Kidney epithelial cell (primary cell): ENCODE results near the gene HES2. TPM values are rescaled to one million over a fixed set of nuclear protein-coding genes. Genes with fewer than 3 reads are reported as not detected.

Source experiments
- DNase-seq: peaks from one replicate; pipeline ENCODE4 v3.0.0-alpha.2; 2010; ENCODE audit warnings: low read depth
- H3K27me3 ChIP-seq: 2 replicates; pipeline ENCODE4 v1.6.0; 2011; ENCODE audit warnings: low read length; ENCODE audit not compliant: control insufficient read depth, insufficient read depth
- H3K36me3 ChIP-seq: 2 replicates; pipeline ENCODE4 v1.5.1; 2011; ENCODE audit warnings: low read length; ENCODE audit not compliant: control insufficient read depth, insufficient read depth
- H3K4me3 ChIP-seq: 2 replicates; pipeline ENCODE4 v1.5.1; 2011; ENCODE audit warnings: low read depth, mild to moderate bottlenecking, control low read depth, low read length
- total RNA-seq: library from RNA; depleted of rRNA; stranded (reverse); fragments of >200 nt; gene quantifications from 2 replicates; pipeline ENCODE4 v1.2.3, GENCODE V29; 2015
- TF ChIP-seq, protein P1 (sequence below): IDR thresholded peaks from 2 replicates; pipeline ENCODE4 v1.5.1; 2011; ENCODE audit warnings: mild to moderate bottlenecking, moderate library complexity, low read length, control low read depth, inconsistent platforms; ENCODE audit not compliant: insufficient read depth, poor library complexity, severe bottlenecking

HES2 gene
- total RNA-seq, 1 donor from 2014 or later, result 15.9 TPM

DNA sequence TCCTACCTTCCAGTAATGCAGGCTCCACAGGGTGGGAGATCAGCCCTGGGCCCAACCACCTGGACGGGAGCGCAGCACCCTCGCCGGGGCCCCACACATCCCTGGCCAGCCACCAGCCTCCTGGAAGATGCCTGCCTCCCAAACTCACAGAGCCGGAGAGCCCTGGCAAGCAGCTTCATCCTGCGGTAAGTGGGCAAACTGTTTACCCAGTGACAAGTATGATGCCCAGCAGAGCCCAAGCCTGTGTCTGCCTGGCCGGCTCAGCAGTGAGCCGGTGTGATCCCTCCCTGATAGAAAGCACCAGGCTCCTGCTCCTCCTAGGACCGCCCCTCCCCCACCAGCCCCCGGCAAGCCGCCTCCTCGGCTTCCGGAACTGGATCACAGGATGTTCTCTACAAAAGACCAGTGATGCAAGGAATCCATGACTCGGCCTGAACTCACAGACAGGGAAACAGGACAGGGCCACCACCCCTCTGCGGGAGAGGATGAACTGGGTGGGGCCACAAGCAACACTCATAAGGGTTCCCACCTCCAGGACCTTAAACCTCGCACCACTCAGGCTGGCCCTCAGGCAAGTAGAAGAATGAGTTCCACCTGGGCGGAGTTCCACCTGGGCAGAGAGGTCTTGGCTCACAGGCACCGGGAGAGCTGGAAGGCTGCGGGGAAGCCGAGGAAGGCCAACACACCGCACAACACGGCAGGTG lies 34.1 kb downstream of the HES2 start:
- DNase-seq, result peak; percentile 71
- peak overlapping the region; percentile 16 for H3K4me3 ChIP-seq
- H3K36me3 ChIP-seq, result no peaks in the 10 kb centered on the region
- TF ChIP-seq, protein P1, sequence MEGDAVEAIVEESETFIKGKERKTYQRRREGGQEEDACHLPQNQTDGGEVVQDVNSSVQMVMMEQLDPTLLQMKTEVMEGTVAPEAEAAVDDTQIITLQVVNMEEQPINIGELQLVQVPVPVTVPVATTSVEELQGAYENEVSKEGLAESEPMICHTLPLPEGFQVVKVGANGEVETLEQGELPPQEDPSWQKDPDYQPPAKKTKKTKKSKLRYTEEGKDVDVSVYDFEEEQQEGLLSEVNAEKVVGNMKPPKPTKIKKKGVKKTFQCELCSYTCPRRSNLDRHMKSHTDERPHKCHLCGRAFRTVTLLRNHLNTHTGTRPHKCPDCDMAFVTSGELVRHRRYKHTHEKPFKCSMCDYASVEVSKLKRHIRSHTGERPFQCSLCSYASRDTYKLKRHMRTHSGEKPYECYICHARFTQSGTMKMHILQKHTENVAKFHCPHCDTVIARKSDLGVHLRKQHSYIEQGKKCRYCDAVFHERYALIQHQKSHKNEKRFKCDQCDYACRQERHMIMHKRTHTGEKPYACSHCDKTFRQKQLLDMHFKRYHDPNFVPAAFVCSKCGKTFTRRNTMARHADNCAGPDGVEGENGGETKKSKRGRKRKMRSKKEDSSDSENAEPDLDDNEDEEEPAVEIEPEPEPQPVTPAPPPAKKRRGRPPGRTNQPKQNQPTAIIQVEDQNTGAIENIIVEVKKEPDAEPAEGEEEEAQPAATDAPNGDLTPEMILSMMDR, result no peak
- H3K27me3 ChIP-seq, result no peaks in the 10 kb centered on the region

GRCh38 chr1:6384962-6385361 lies 34.8 kb downstream of the HES2 start:
- Histone ChIP-seq H3K36me3 (no peaks in the 10 kb centered on the region), H3K27me3 (no peaks in the 10 kb centered on the region), H3K4me3 (peak overlapping the region; percentile 16)
- TF ChIP-seq, protein P1, result no peak
- DNase-seq, result no peak

DNA sequence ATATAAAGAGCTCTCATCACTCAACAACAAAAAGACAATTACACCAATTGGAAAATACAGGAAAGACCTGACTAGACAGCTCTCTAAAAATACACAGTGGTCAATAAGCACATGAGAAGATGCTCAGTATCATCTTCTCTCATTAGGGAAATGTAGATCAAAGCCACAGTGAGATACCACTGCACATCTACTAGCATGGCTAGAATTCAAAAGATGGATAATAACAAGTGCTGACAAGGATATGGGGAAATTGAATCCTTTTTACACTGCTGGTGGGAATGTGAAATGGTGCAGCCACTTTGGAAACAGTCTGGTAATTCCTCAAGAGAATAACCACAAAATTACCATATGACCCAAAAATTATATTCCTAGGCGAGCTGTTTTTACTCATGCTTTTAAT lies 35.6 kb downstream of the HES2 start:
- Histone ChIP-seq H3K4me3 (no peak overlapping the region), H3K27me3 (no peaks in the 10 kb centered on the region), H3K36me3 (no peaks in the 10 kb centered on the region)
- DNase-seq, result no peak
- TF ChIP-seq, protein P1, result no peak

- H3K36me3 ChIP-seq, result no peaks in the 10 kb centered on the region
- H3K4me3 ChIP-seq, result no peak overlapping the region
- TF ChIP-seq, protein P1, result no peak
- no peak for DNase-seq
- H3K27me3 ChIP-seq, result no peaks in the 10 kb centered on the region
Observed at GRCh38 chr1:6380037-6380436, 39.7 kb downstream of the HES2 start.

DNA sequence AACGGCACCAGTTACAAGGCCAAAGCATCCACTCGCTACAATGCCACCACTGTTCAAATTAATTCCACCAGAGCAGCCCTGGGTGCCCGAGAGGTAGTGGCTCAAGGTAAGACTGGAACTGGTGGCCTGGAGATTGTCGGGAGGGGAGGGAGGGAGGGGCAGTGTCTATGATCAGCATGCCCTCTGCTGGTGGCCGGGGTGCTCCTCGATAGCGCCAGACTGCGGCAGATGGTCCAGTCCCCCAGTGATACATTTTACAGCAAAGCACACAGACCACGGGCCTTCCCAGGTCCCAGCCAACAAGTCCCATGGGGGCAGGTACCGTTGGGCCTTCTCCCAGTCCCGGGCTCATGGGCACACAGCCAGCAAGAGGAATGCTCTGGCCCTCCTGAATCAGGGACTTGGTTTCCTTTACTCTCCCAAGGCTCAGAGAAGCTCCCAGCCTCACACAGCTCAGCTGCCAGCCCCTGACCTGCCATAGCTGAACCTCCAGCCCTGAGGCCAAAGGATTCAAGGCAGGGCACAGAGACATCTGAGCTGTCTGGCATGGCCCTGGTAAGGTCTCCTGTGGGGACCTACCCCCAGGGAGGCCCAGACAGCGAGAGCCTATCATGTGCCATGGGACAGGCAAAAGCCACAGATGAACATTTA lies 41.5 kb downstream of the HES2 start:
- no peak for DNase-seq
- H3K4me3 ChIP-seq, result no peak overlapping the region
- TF ChIP-seq, protein P1, result no peak
- H3K27me3 ChIP-seq, result no peaks in the 10 kb centered on the region
- no peaks in the 10 kb centered on the region for H3K36me3 ChIP-seq
